ENCODE data around the gene LTBP4.

LTBP4 gene

DNA sequence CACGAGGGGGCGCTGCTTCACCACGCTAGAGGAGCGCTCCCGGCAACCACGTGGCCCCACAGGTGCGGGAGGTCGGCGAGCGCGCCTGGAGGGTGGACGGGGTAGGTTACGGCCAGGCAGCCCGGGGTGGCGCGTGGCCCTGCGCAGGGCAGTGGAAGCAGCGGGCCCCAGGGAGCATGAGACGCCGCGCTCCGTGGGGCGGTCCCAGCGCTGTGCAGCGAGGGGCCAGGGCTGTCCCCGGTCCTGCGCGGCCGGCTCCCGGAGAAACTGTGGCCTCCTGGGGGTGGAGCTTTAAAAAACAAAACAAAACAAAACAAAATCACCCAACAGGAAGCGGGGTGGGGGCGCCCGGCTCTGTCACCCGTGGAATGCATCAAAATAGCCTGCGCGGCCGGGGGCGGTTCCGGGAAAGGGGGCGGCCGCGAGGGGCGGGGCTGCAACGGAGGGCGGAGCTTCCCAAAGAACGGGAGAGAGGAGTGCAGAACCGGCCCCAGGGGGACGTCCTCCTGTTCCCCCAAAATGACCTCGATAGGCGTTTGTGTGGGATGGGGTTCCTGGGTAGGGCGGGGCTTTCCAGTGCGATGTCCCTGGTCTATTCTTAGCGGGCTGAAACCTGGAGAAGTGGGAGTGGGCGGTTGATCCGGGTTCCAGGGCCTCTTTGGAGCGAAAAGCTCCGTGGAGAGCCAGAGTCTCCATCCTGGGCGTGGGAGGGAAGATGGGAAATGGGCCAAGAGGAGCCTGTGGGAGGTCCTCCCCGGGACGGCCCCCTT lies 61.9 kb downstream of the LTBP4 start (continued):
- TF ChIP-seq, protein P1, sequence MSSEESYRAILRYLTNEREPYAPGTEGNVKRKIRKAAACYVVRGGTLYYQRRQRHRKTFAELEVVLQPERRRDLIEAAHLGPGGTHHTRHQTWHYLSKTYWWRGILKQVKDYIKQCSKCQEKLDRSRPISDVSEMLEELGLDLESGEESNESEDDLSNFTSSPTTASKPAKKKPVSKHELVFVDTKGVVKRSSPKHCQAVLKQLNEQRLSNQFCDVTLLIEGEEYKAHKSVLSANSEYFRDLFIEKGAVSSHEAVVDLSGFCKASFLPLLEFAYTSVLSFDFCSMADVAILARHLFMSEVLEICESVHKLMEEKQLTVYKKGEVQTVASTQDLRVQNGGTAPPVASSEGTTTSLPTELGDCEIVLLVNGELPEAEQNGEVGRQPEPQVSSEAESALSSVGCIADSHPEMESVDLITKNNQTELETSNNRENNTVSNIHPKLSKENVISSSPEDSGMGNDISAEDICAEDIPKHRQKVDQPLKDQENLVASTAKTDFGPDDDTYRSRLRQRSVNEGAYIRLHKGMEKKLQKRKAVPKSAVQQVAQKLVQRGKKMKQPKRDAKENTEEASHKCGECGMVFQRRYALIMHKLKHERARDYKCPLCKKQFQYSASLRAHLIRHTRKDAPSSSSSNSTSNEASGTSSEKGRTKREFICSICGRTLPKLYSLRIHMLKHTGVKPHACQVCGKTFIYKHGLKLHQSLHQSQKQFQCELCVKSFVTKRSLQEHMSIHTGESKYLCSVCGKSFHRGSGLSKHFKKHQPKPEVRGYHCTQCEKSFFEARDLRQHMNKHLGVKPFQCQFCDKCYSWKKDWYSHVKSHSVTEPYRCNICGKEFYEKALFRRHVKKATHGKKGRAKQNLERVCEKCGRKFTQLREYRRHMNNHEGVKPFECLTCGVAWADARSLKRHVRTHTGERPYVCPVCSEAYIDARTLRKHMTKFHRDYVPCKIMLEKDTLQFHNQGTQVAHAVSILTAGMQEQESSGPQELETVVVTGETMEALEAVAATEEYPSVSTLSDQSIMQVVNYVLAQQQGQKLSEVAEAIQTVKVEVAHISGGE (tag by site-specific recombination; conservative IDR thresholded peaks at IDR 0.05; ENCODE audit: low read depth): peak; percentile 56; the same call in 1 of the 2 replicates
- TF ChIP-seq, protein P2, sequence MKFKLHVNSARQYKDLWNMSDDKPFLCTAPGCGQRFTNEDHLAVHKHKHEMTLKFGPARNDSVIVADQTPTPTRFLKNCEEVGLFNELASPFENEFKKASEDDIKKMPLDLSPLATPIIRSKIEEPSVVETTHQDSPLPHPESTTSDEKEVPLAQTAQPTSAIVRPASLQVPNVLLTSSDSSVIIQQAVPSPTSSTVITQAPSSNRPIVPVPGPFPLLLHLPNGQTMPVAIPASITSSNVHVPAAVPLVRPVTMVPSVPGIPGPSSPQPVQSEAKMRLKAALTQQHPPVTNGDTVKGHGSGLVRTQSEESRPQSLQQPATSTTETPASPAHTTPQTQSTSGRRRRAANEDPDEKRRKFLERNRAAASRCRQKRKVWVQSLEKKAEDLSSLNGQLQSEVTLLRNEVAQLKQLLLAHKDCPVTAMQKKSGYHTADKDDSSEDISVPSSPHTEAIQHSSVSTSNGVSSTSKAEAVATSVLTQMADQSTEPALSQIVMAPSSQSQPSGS (tag by site-specific recombination; IDR thresholded peaks at IDR 0.05; ENCODE audit: low read depth): no peak
- TF ChIP-seq ZNF16 (tag by site-specific recombination; IDR thresholded peaks at IDR 0.05; ENCODE audit: low read depth) (no peak), ZBTB17 (tag by site-specific recombination; IDR thresholded peaks at IDR 0.05) (peak; percentile 95; the same call in 1 of the 2 replicates), ZNF121 (tag by site-specific recombination; IDR thresholded peaks at IDR 0.05) (peak; percentile 26; the same call in 1 of the 2 replicates), ZNF133 (tag by site-specific recombination; IDR thresholded peaks at IDR 0.05) (0 out of 2 replicates have a peak, but pooled peaks have one; percentile 32), ZSCAN30 (tag by site-specific recombination; IDR thresholded peaks at IDR 0.05) (peak; percentile 94), ZNF426 (tag by site-specific recombination; IDR thresholded peaks at IDR 0.05) (no peak), ZNF221 (tag by site-specific recombination; IDR thresholded peaks at IDR 0.05; ENCODE audit: borderline replicate concordance) (peak; percentile 89; the same call in 1 of the 2 replicates), ZNF311 (tag by site-specific recombination; IDR thresholded peaks at IDR 0.05; ENCODE audit: borderline replicate concordance) (no peak), ZNF473 (tag by site-specific recombination; IDR thresholded peaks at IDR 0.05) (no peak), IKZF3 (tag by site-specific recombination; IDR thresholded peaks at IDR 0.05) (peak; percentile 92), ZBTB21 (tag by site-specific recombination; IDR thresholded peaks at IDR 0.05) (peak; percentile 20; the same call in 1 of the 2 replicates), ZNF48 (tag by site-specific recombination; IDR thresholded peaks at IDR 0.05) (no peak), ZNF629 (tag by site-specific recombination; IDR thresholded peaks at IDR 0.05) (peak; percentile 43; the same call in 1 of the 2 replicates), RBAK (tag by site-specific recombination; IDR thresholded peaks at IDR 0.05) (no peak; the same call in 1 of the 2 replicates), ZNF510 (tag by site-specific recombination; IDR thresholded peaks at IDR 0.05; ENCODE audit: insufficient replicate concordance) (no peak), ZNF324 (tag by site-specific recombination; IDR thresholded peaks at IDR 0.05) (no peak; the same call in 1 of the 2 replicates), ZNF394 (tag by site-specific recombination; IDR thresholded peaks at IDR 0.05; ENCODE audit: borderline replicate concordance) (peak; percentile 67), ZSCAN16 (tag by site-specific recombination; IDR thresholded peaks at IDR 0.05) (peak; percentile 73; the same call in 1 of the 2 replicates), SCRT1 (tag by site-specific recombination; IDR thresholded peaks at IDR 0.05; ENCODE audit: borderline replicate concordance) (peak; percentile 99)
- TF ChIP-seq, protein P3, sequence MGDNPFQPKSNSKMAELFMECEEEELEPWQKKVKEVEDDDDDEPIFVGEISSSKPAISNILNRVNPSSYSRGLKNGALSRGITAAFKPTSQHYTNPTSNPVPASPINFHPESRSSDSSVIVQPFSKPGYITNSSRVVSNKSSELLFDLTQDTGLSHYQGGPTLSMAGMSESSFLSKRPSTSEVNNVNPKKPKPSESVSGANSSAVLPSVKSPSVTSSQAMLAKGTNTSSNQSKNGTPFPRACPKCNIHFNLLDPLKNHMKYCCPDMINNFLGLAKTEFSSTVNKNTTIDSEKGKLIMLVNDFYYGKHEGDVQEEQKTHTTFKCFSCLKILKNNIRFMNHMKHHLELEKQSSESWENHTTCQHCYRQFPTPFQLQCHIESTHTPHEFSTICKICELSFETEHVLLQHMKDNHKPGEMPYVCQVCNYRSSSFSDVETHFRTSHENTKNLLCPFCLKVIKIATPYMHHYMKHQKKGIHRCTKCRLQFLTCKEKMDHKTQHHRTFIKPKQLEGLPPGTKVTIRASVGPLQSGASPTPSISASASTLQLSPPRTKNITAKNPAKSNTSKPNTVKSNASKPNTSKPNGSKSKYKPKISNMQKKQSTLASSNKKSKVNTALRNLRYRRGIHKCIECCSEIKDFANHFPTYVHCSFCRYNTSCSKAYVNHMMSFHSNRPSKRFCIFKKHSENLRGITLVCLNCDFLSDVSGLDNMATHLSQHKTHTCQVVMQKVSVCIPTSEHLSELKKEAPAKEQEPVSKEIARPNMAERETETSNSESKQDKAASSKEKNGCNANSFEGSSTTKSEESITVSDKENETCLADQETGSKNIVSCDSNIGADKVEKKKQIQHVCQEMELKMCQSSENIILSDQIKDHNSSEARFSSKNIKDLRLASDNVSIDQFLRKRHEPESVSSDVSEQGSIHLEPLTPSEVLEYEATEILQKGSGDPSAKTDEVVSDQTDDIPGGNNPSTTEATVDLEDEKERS (tag by site-specific recombination; IDR thresholded peaks at IDR 0.05): no peak
- TF ChIP-seq, protein P4, sequence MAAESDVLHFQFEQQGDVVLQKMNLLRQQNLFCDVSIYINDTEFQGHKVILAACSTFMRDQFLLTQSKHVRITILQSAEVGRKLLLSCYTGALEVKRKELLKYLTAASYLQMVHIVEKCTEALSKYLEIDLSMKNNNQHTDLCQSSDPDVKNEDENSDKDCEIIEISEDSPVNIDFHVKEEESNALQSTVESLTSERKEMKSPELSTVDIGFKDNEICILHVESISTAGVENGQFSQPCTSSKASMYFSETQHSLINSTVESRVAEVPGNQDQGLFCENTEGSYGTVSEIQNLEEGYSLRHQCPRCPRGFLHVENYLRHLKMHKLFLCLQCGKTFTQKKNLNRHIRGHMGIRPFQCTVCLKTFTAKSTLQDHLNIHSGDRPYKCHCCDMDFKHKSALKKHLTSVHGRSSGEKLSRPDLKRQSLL (tag by site-specific recombination; IDR thresholded peaks at IDR 0.05): peak; percentile 61
- TF ChIP-seq, protein P5, sequence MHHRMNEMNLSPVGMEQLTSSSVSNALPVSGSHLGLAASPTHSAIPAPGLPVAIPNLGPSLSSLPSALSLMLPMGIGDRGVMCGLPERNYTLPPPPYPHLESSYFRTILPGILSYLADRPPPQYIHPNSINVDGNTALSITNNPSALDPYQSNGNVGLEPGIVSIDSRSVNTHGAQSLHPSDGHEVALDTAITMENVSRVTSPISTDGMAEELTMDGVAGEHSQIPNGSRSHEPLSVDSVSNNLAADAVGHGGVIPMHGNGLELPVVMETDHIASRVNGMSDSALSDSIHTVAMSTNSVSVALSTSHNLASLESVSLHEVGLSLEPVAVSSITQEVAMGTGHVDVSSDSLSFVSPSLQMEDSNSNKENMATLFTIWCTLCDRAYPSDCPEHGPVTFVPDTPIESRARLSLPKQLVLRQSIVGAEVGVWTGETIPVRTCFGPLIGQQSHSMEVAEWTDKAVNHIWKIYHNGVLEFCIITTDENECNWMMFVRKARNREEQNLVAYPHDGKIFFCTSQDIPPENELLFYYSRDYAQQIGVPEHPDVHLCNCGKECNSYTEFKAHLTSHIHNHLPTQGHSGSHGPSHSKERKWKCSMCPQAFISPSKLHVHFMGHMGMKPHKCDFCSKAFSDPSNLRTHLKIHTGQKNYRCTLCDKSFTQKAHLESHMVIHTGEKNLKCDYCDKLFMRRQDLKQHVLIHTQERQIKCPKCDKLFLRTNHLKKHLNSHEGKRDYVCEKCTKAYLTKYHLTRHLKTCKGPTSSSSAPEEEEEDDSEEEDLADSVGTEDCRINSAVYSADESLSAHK (tag by site-specific recombination; IDR thresholded peaks at IDR 0.05): peak; percentile 7; the same call in 1 of the 2 replicates
- TF ChIP-seq, protein P6, sequence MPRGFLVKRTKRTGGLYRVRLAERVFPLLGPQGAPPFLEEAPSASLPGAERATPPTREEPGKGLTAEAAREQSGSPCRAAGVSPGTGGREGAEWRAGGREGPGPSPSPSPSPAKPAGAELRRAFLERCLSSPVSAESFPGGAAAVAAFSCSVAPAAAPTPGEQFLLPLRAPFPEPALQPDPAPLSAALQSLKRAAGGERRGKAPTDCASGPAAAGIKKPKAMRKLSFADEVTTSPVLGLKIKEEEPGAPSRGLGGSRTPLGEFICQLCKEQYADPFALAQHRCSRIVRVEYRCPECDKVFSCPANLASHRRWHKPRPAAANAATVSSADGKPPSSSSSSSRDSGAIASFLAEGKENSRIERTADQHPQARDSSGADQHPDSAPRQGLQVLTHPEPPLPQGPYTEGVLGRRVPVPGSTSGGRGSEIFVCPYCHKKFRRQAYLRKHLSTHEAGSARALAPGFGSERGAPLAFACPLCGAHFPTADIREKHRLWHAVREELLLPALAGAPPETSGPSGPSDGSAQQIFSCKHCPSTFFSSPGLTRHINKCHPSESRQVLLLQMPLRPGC (tag by site-specific recombination; IDR thresholded peaks at IDR 0.05): 0 out of 2 replicates have a peak, but pooled peaks have one; percentile 46
